Hindlimb muscle (tissue), 1 donor: ENCODE measurements around the gene LARGE1. TPM values are rescaled to one million over a fixed set of nuclear protein-coding genes. Genes with fewer than 3 reads are reported as not detected.

Experiments
- DNase-seq: peaks from one replicate; pipeline ENCODE4 v3.0.0-alpha.2; 2013
- polyA plus RNA-seq: library from polyadenylated mRNA; unstranded; fragments of 120-200 nt; gene quantifications from one replicate; pipeline ENCODE4 v1.2.1, GENCODE V29; 2013; ENCODE audit not compliant: insufficient read length

Gene LARGE1
- polyA plus RNA-seq, 1 donor = 8.7 TPM

DNA sequence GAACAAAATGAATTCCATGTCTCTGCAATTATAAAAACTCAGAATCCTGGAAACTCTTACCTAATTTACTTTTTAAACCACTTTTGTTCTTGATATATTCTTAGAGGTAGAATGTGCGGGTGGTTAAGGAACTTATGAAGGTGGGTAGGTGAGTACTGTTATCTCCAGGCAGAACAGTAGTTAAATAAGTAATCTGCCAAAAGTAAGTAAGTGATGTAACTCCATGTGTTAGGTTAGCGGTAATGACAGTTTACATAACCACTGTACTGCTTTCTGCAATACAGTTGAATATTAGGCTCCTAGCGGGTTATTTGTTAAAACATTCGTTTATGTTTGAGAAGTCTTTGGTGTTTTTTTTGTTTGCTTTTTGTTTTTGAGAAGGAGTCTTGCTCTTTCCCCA, 7.1 kb downstream of the LARGE1 start:
- DNase-seq = no peak

DNA sequence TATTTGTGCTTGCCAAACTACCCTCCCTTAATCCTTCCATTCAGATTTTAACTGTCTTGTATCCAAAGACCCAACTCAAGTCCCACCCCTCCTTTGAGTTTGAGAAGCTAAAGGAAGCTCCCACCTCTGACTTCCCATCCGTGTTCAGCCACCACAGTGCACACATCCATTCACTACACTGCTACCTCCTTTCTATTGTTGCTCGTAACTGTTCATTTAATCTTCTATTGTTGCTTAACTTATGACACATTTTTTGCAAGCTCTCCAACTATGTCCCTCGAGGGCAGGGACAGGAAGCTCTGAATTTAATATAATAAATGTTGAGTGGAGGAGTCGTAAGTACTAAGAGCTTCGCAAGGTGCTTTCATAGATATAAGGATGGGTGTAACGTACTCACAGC, 10.4 kb downstream of the LARGE1 start:
- DNase-seq = no peak

GRCh38 chr22:33909075-33909458, 11.2 kb downstream of the LARGE1 start:
- no peak for DNase-seq

DNA sequence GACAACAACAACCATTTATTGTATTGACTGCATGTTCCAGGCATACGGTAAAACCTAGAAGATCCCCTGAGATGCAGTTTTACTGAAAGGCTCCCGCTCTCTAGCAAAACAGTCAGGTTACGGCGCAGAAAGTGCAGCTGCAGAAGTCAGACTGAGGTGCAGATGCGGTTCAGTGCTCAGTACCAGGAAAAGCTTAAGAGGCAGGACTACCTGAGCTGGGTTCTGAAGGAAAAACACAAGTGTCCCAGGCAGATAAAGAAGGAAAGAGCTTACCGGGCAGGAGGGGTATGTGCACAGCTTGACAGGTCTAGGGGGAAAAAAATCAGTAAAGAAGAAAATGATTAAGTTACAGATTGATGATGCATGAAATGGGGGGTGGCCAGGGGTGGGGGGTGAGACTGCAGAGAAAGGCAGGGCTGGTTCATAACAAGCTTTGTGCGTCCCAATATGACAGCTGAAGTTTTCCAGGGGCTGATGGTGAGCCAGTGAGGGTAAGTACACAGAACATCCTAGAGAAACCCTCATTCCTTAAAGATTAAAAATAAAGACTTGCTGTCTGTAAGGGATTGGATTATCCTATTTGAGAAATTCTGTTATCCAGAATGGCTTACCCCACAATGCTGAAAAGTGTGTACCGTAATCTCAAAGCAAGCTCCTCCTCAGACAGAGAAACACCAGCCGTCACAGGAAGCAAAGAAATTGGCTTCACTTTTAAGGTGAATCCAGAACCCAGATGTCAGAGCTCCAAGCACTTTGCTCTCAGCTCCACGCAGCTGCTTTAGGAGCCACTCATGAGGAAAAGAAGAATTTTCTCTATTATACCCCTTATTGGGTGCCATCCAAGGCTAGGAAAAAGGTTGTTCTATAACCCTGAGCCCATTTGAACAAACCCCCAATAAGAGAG, 11.9 kb downstream of the LARGE1 start:
- DNase-seq = no peak

DNA sequence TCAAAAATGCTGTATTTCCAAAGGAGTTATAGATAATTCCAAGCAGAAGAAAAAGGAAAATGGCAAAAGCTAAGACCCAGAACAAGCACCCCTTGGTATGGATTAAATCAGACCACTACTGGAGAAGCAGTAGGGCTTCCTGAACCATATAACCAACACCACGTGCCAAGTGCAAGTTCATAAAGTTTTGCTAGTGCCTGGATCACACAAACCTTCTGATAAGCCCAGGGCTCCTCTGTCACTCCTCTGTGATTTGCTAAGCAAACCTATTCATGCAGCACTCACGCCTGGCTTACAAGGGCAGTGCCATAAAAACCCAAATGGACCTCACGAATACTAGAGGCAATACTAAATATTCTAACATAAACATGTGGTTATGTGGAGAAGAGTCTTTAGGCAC, 13.3 kb downstream of the LARGE1 start:
- DNase-seq = no peak

GRCh38 chr22:33906475-33906874, 13.8 kb downstream of the LARGE1 start:
- DNase-seq = no peak

DNA sequence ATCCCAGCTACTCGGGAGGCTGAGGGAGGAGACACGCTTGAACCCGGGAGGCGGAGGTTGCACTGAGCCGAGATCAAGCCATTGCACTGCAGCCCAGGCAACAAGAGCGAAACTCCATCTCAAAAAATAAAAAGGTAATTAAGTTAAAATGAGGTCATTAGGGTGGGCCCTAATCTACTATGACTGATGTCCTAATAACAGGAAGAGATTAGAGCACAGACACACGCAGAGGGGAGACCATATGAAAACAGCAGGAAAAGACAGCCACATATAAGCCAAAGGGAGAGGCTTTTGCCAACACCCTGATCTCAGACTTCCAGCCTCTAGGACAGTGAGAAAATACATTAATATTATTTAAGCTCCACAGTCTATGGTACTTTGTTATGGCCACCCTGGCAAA, 17.3 kb downstream of the LARGE1 start:
- DNase-seq = no peak

- DNase-seq = no peak
These were observed 18.2 kb downstream of the LARGE1 start for GRCh38 chr22:33902073-33902472.

DNA sequence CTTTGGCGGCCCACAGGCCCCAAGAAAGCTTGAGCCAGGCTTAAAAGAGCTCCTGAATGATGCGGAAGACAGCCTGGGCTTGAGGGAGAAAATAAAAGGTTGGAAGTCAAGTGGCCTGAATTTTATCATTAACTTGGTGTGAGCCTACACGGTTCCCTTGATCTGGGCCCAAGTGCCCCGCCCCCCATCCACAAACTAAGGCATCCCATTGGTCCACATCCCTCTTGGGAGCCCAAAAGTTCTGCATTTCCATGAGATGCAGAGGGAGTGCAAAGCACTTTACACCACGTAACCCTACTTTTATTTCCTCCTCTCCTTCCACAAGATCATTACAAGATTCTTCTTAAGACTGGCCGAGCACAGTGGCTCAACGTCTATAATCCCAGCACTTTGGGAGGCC, 22.2 kb downstream of the LARGE1 start:
- no peak for DNase-seq

- DNase-seq = no peak
These were observed 22.8 kb downstream of the LARGE1 start for GRCh38 chr22:33897448-33897835.

DNA sequence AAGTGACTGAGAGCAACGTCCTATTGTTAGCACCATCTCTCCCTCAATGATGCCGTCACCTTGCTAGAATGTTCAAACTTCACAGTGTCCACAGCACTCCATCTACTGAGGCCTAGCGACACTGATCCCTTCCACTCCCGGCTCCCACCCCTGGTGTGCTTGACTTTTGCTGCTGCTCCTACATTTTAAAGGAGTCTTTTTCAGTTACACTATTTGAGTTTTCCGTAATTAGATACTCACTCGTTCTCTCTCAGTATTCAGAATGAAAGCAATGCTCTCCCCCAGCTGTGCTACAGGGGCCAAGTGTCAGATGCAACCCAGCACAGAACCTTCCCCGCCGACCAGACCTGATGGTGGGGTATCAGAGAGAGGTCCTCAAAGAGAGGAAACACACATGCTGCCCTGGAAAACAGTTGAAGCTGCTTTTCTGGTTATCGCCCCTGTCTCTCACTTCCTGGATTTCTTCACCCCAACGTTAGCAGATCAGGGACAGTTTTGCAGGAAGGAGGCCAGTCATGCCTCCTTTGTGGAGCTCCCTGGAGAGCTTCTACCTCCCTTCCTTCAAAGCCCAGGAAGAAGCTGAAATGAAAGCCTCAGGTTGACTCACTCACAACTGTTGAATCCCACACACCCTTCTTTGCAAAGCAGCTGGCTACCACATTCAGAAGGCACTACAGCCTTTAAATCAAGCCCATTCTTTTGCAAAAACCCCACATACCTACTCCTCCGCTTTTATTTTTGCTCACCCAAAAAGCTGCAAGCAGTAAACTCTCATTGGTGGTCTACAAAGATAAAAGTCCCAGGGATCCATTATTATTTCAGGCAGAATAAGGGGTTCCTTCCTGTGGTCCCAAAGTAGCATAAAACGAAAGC, 23.5 kb downstream of the LARGE1 start:
- no peak for DNase-seq

- no peak for DNase-seq
These were observed 24.1 kb downstream of the LARGE1 start for GRCh38 chr22:33896154-33896553.

DNA sequence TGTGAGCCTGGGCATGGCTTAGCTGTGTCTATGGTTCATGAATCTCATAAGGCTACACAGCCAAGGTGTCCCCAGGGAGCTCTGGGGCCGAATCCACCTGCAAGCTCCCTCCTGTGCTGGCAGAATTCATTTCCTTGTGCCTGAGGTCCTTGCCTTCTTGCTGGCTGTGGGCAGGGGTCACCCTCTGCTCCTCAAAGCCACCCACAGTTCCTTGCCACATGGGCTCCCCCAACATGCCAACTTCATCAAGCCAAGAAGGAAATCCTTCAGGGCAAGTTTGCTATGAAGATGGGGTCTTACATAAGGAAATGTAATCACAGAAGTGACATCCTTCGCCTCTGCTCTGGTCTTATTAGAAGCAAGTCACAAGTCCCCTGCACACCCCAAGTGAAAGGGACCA, 24.8 kb downstream of the LARGE1 start:
- DNase-seq = no peak

- DNase-seq = no peak
These were observed 25.8 kb downstream of the LARGE1 start for GRCh38 chr22:33894515-33894914.

DNA sequence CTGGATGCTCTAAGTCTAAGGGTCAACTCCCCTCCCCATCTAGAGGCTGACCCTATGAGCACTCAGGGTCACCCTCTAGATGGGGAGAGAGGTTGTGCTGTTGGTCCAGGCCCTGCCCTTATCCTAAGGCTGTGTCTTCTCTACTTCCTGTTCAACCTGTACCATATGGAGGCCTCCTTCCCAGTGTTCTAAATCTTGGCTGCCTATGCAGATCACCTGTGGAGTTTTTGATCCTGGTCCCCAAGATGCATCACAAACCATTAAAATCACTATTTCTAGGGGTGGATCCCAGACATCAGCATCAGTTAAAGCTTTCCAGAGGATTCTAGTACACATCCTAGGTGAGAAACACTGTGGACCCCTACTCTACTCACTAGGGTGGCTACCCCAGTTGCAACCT, 26.2 kb downstream of the LARGE1 start:
- no peak for DNase-seq

DNA sequence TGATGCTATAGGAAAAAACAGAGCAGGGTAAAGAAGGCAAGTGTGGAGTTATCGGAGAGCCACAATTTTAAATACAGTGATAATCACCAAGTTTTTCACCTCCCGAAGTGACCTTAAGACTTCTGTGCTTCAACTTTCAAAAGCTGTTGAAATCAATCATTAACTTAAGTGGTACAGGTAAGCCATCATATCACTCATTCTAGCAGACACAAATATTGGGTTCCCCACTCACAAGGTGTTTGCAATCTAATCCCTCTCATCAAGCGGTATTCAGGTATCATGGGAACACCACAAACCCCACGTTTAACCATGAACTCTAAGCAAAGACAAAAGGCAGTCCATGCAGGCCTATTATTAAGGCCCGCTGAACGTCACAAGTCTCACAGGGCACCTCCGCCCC, 26.8 kb downstream of the LARGE1 start:
- no peak for DNase-seq

DNA sequence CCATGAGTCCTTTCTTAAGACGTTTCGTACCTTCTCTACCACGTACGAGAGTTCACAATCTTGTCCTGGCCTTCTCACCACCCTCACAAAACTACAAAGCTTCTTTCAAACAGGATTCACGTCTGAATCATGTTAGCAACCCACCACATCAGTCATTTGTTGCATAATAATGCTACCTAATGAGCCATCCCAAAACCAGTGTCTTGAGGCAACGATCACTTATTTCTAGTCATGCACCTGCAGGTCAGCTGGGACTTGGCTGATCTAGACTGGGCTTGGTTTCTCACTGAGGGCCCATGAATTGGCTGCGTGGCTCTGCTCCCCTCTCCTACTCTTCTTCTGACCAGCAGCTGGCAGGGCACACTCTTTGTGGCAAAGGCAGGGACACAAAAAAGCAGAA, 28.3 kb downstream of the LARGE1 start:
- DNase-seq = no peak

- DNase-seq = no peak
These were observed 28.8 kb downstream of the LARGE1 start for GRCh38 chr22:33891455-33891854.

DNA sequence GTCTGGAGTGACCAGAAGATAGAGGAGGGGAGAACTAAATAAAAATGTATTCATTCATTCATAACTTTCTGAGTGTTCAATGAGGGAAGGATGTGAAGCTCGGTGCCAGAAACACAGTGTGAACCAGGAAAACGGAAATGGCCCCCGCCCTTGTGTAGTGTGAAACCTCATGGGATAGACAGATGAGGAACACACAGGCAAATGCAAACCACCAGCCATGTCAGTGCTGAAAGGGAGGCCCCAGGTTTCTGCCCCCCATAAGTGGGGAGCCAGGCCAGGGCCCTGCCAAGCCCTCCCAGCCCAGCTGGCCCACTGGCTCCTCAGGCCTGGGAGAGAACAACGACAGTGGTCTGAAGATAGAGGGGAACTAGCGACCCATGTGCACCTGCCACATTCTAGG, 30.5 kb downstream of the LARGE1 start:
- DNase-seq = no peak

DNA sequence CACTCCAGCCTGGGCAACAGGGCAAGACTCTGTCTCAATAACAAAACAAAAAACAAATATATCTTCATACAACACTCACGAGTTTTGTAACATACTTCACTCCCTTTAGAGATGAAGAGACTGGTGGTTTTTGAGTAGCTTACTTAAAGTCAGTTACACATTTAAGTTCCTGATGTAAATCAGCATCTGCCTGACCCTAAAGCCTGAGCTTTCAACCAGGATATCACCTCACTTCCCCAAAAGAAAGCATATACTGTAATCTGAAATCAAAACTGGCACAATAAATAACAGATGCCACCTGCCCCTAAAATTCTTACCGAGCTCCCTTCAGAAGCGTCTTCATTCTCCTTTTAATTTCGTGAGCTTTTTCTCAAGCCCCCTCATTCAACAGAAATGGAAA, 31.5 kb downstream of the LARGE1 start:
- no peak for DNase-seq

DNA sequence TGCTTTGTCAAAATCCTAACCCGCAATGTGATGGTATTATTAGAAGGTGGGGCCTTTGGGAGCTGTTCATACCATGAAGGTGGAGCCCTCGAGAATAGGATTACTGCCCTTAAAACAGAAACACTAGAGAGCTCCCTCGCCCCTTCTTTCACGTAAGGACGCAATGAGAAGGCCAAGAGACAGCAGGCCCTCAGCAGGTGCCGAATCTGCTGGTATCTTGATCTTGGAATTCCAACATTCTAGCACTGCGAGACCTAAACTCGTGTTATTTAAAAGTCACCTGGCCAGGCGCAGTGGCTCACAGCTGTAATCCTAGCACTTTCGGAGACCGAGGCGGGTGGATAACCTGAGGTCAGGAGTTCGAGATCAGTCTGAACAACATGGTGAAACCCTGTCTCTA, 33.1 kb downstream of the LARGE1 start:
- no peak for DNase-seq

- DNase-seq = no peak
These were observed 33.6 kb downstream of the LARGE1 start for GRCh38 chr22:33886696-33887095.

DNA sequence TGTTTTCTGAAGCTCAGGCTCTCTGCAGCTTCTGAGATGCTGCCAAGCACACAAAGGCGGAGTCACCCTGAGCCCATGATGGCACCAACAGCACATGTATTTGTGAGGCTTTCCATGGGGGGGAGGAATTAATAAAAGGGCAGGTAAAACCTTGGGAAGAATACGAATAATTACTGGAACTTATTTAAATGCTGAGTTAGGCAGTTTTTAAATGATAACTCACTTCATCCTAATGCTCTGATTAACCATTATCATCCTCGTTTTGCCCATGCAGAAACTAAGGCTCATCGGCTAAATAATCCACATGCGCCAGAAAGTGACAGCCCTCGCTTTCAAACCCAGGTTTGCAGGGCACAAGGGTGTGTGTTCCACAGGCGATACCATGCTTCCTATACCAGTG, 35.4 kb downstream of the LARGE1 start:
- DNase-seq = no peak
